GM12878 (cell line): ENCODE measurements around the gene CMC4. TPM values are rescaled to one million over a fixed set of nuclear protein-coding genes. Genes with fewer than 3 reads are reported as not detected.

ENCODE experiments used
- ATAC-seq: fragments of 200-7000 bp; cut with Tn5 transposase; 3 replicates; pipeline ENCODE4 v1.9.1; 2020; ENCODE audit warnings: mild to moderate bottlenecking, moderate library complexity
- BruUV-seq: library from RNA; stranded (reverse); fragments of 400-500 nt; replicated peaks from 2 replicates; lab custom pipeline; 2021; lab: Mats Ljungman, UMichigan
- CTCF ChIA-PET: fragments of 300-600 bp; sonication (Branson Sonifier 250); formaldehyde crosslinking; extraction: SDS; loops from one replicate; lab custom pipeline; 2021; ENCODE audit warnings: inconsistent platforms; lab: Yijun Ruan, JAX
- POLR2A ChIA-PET: fragments of 350-600 bp; formaldehyde crosslinking; extraction: SDS; loops from one replicate; lab custom pipeline; 2021; ENCODE audit warnings: inconsistent platforms; lab: Charles Lee
- RAD21 ChIA-PET: fragments of 300-600 bp; sonication (Branson Sonifier 250); formaldehyde crosslinking; loops from one replicate; lab custom pipeline; 2023; ENCODE audit warnings: antibody characterized with exemption; ENCODE audit not compliant: unreplicated experiment; lab: Charles Lee
- SMC1A ChIA-PET: fragments of 300-600 bp; sonication (Branson Sonifier 250); formaldehyde crosslinking; loops from one replicate; lab custom pipeline; 2023; ENCODE audit not compliant: unreplicated experiment, uncharacterized antibody; lab: Charles Lee
- DNase-seq: peaks from one replicate; pipeline ENCODE4 v3.0.0-alpha.2; 2011; ENCODE audit warnings: low read depth, low spot score
- FAIRE-seq: peaks from 3 replicates; lab custom pipeline; 2011; peaks lifted over from hg19 to GRCh38; lab: Jason Lieb, UNC
- H2AFZ ChIP-seq: 2 replicates; pipeline ENCODE4 v1.6.0; 2011; ENCODE audit warnings: low read depth, low read length, control low read depth; ENCODE audit not compliant: control insufficient read depth
- H3K27ac ChIP-seq: 2 replicates; pipeline ENCODE4 v1.5.1; 2011; ENCODE audit warnings: control low read depth; ENCODE audit not compliant: control insufficient read depth, insufficient read depth
- H3K27me3 ChIP-seq, 2 experiments: replicated peaks in 1 of 2; 2 replicates each; pipeline versions ENCODE4 v1.6.0 to v1.6.1; 2011; ENCODE audit warnings: low read length in 1 of 2; ENCODE audit not compliant: control insufficient read depth in 2 of 2, insufficient read depth in 2 of 2
- H3K36me3 ChIP-seq, 2 experiments: 2 replicates each; pipeline ENCODE4 v1.5.1; 2011; ENCODE audit warnings: low read length in 1 of 2; ENCODE audit not compliant: control insufficient read depth in 2 of 2, insufficient read depth in 2 of 2
- H3K4me1 ChIP-seq: 2 replicates; pipeline ENCODE4 v1.6.1; 2011; ENCODE audit warnings: mild to moderate bottlenecking, low read length, moderate library complexity, mixed read lengths; ENCODE audit not compliant: control insufficient read depth, insufficient read depth
- H3K4me2 ChIP-seq: 2 replicates; pipeline ENCODE4 v1.6.0; 2011; ENCODE audit warnings: control low read depth; ENCODE audit not compliant: control insufficient read depth, insufficient read depth
- H3K4me3 ChIP-seq: fragments of 200-600 bp; sonication (generic); 2 replicates; pipeline ENCODE4 v1.5.1; 2016
- H3K79me2 ChIP-seq: 2 replicates; pipeline ENCODE4 v1.6.0; 2011; ENCODE audit warnings: low read length; ENCODE audit not compliant: control insufficient read depth, insufficient read depth
- H3K9ac ChIP-seq: 2 replicates; pipeline ENCODE4 v1.8.0; 2011; ENCODE audit warnings: low read length, control low read depth, mixed read lengths; ENCODE audit not compliant: control insufficient read depth, insufficient read depth
- H3K9me3 ChIP-seq: replicated peaks from 3 replicates; pipeline ENCODE4 v1.5.1; 2011; ENCODE audit warnings: mild to moderate bottlenecking, low read length; ENCODE audit not compliant: control insufficient read depth, insufficient read depth
- H4K20me1 ChIP-seq: 2 replicates; pipeline ENCODE4 v1.6.0; 2011; ENCODE audit not compliant: control insufficient read depth, insufficient read depth
- CBX5 ChIP-seq: sonication (generic); IDR thresholded peaks from 2 replicates; pipeline ENCODE4 v1.6.1; 2016; ENCODE audit warnings: low read depth, moderate library complexity, mild to moderate bottlenecking, inconsistent platforms
- CHD1 ChIP-seq: IDR thresholded peaks from 2 replicates; pipeline ENCODE4 v1.6.1; 2012; ENCODE audit warnings: low read depth, low read length, improper control_type of control experiment
- E4F1 ChIP-seq: fragments of 450-650 bp; IDR thresholded peaks from 2 replicates; pipeline ENCODE4 v1.6.1; 2018; ENCODE audit warnings: borderline replicate concordance, mild to moderate bottlenecking; ENCODE audit not compliant: partially characterized antibody
- ETV6 ChIP-seq, 2 experiments: fragments of 450-650 bp in 1 of 2; IDR thresholded peaks in 1 of 2; conservative IDR thresholded peaks in 1 of 2; 2 replicates each; pipeline ENCODE4 v1.6.1; 2014; ENCODE audit warnings: antibody characterized with exemption in 1 of 2, borderline replicate concordance in 1 of 2, low read depth in 1 of 2, mild to moderate bottlenecking in 1 of 2, moderate library complexity in 1 of 2
- GABPA ChIP-seq: IDR thresholded peaks from 2 replicates; pipeline ENCODE4 v1.6.1; 2014; ENCODE audit warnings: antibody characterized with exemption, low read depth, mild to moderate bottlenecking, inconsistent platforms
- IRF4 ChIP-seq: IDR thresholded peaks from 2 replicates; pipeline ENCODE4 v1.6.1; 2011; ENCODE audit warnings: low read depth, low read length
- IRF5 ChIP-seq: fragments of 450-650 bp; IDR thresholded peaks from 2 replicates; pipeline ENCODE4 v1.6.1; 2017; ENCODE audit warnings: borderline replicate concordance
- LARP7 ChIP-seq: fragments of 450-650 bp; IDR thresholded peaks from 2 replicates; pipeline ENCODE4 v1.6.1; 2017; ENCODE audit warnings: mild to moderate bottlenecking
- MEF2A ChIP-seq: IDR thresholded peaks from 2 replicates; pipeline ENCODE4 v1.6.1; 2011; ENCODE audit warnings: low read depth, mild to moderate bottlenecking, low read length, moderate library complexity; ENCODE audit not compliant: insufficient read depth
- MLLT1 ChIP-seq: fragments of 450-650 bp; IDR thresholded peaks from 2 replicates; pipeline ENCODE4 v1.6.1; 2016; ENCODE audit warnings: mild to moderate bottlenecking
- POLR2AphosphoS2 ChIP-seq: IDR thresholded peaks from 2 replicates; pipeline ENCODE4 v1.6.1; 2011; ENCODE audit warnings: low read depth, mild to moderate bottlenecking, low read length, improper control_type of control experiment, moderate library complexity
- POLR2AphosphoS5 ChIP-seq: IDR thresholded peaks from 2 replicates; pipeline ENCODE4 v1.6.1; 2011; ENCODE audit warnings: mild to moderate bottlenecking, low read length, inconsistent platforms
- POU2F2 ChIP-seq: IDR thresholded peaks from 3 replicates; pipeline ENCODE4 v1.6.1; 2011; ENCODE audit warnings: low read depth, mild to moderate bottlenecking, low read length, borderline replicate concordance
- REST ChIP-seq: IDR thresholded peaks from 2 replicates; pipeline ENCODE4 v1.6.1; 2012; ENCODE audit warnings: mild to moderate bottlenecking, low read depth, low read length
- SMAD1 ChIP-seq: fragments of 450-650 bp; IDR thresholded peaks from 2 replicates; pipeline ENCODE4 v1.6.1; 2018; ENCODE audit warnings: mild to moderate bottlenecking, low read depth; ENCODE audit not compliant: partially characterized antibody
- SREBF1 ChIP-seq: IDR thresholded peaks from 2 replicates; pipeline ENCODE4 v1.6.1; 2012; ENCODE audit warnings: mild to moderate bottlenecking, low read length
- TAF1 ChIP-seq: IDR thresholded peaks from 2 replicates; pipeline ENCODE4 v1.6.1; 2011; ENCODE audit warnings: mild to moderate bottlenecking, low read depth, low read length, borderline replicate concordance
- WGBS: methylation state at CpG from one replicate; pipeline ENCODE4 v1.1.6; 2016; ENCODE audit warnings: low lambda C conversion rate; ENCODE audit not compliant: insufficient replicate concordance, insufficient coverage; ENCODE audit errors: missing lambda C conversion rate; 5-methylcytosine and 5-hydroxymethylcytosine counted together
- in situ Hi-C: fragments of 300-500 bp; cut with MboI; formaldehyde crosslinking; loops from 9 replicates; pipeline ENCODE4 v1.14.3; 2018; ENCODE audit warnings: mixed read lengths
- intact Hi-C: fragments of 100-400 bp; cut with micrococcal nuclease; formaldehyde crosslinking; loops from one replicate; pipeline ENCODE4 v1.14.2; 2022; ENCODE audit not compliant: unreplicated experiment
- polyA plus RNA-seq, 11 experiments: library from polyadenylated mRNA; depleted of rRNA in 4 of 11; unstranded in 6 of 11; stranded (reverse) in 5 of 11; fragments of >200 nt; fragmentation: Nextera tagmentation in 4 of 11; fragmentation: Illumina TruSeq in 1 of 11; extraction: Ambion mirVana in 4 of 11; extraction: Trizol in 1 of 11; gene quantifications; 1 replicate in 1 of 11; 2 replicates in 10 of 11; pipeline versions ENCODE4 v1.2.1 to v1.2.3, GENCODE V29; 2011 to 2016; ENCODE audit warnings: inconsistent platforms in 2 of 11, missing spikeins in 2 of 11, low read depth in 1 of 11
- total RNA-seq, 4 experiments: library from RNA; depleted of rRNA in 3 of 4; stranded (reverse); fragments of >200 nt in 3 of 4; fragmentation: Illumina TruSeq in 1 of 4; extraction: Trizol in 1 of 4; gene quantifications; 2 replicates each; pipeline versions ENCODE4 v1.2.1 to v1.2.3, GENCODE V29; 2013 to 2021

CMC4 gene
- total and polyA plus RNA-seq, 10 of the 15 experiments (the other 5 are each of a cell fraction or from before 2014, with no cell fraction given): 5.8 to 36.4 (median 21.0) TPM

- Histone ChIP-seq H4K20me1 (no peaks in the 10 kb centered on the region), H3K4me1 (no peaks in the 10 kb centered on the region), H3K4me2 (no peak overlapping the region)
- no peak for TF ChIP-seq LARP7
- TF ChIP-seq TAF1: no peak
- no peak for TF ChIP-seq REST
- TF ChIP-seq GABPA: no peak
- TF ChIP-seq MEF2A: no peak
- TF ChIP-seq CHD1: no peak
- no peak for TF ChIP-seq IRF5
- TF ChIP-seq SREBF1: no peak
- no peak for TF ChIP-seq SMAD1
- no peak for TF ChIP-seq POU2F2
- TF ChIP-seq E4F1: no peak
- TF ChIP-seq ETV6 (conservative IDR thresholded peaks at IDR 0.05 in 1 of 2, IDR thresholded peaks at IDR 0.05 in 1 of 2; ENCODE audit: borderline replicate concordance in 1 of 2, low read depth in 1 of 2): no peak
- no peak for TF ChIP-seq POLR2AphosphoS5
- no peak for TF ChIP-seq CBX5
- no peak for TF ChIP-seq IRF4
- no peak for TF ChIP-seq MLLT1
- TF ChIP-seq POLR2AphosphoS2: no peak
- TF ChIP-seq, all 136 proteins: peak for 0
- ATAC-seq (no peak), FAIRE-seq (no peak), DNase-seq (no peak)
- ChIA-PET RAD21 (no interaction called here), CTCF (interaction anchor here (0.6 kb wide), 1 partner anchor 11 kb away, joined by 3 read pairs; no protein-coding TSS in a partner anchor), POLR2A (no interaction called here), SMC1A (no interaction called here)
- no peaks in the 10 kb centered on the region for H3K79me2 ChIP-seq
- peaks cover 0 to 2% of the 10 kb centered on the region in 2 experiments; a peak in 1 of 4 replicates for H3K36me3 ChIP-seq
- intact Hi-C loops (no loop called here), in situ Hi-C loops (no loop called here)
- BruUV-seq: no TSS peak
- H3K27me3 ChIP-seq: no peaks in the 10 kb centered on the region
- no peak overlapping the region for H3K9ac ChIP-seq
- no peak overlapping the region for H3K27ac ChIP-seq
- no peak overlapping the region for H3K4me3 ChIP-seq
- WGBS: 64% methylated on average over 2 of the region's 4 CpGs
- H3K9me3 ChIP-seq: no peaks in the 10 kb centered on the region
- H2AFZ ChIP-seq: no peak overlapping the region
Observed at GRCh38 chrX:155113097-155113496, 42.2 kb upstream of the CMC4 start.
